ENCODE results near the gene SLC6A9.

DNA sequence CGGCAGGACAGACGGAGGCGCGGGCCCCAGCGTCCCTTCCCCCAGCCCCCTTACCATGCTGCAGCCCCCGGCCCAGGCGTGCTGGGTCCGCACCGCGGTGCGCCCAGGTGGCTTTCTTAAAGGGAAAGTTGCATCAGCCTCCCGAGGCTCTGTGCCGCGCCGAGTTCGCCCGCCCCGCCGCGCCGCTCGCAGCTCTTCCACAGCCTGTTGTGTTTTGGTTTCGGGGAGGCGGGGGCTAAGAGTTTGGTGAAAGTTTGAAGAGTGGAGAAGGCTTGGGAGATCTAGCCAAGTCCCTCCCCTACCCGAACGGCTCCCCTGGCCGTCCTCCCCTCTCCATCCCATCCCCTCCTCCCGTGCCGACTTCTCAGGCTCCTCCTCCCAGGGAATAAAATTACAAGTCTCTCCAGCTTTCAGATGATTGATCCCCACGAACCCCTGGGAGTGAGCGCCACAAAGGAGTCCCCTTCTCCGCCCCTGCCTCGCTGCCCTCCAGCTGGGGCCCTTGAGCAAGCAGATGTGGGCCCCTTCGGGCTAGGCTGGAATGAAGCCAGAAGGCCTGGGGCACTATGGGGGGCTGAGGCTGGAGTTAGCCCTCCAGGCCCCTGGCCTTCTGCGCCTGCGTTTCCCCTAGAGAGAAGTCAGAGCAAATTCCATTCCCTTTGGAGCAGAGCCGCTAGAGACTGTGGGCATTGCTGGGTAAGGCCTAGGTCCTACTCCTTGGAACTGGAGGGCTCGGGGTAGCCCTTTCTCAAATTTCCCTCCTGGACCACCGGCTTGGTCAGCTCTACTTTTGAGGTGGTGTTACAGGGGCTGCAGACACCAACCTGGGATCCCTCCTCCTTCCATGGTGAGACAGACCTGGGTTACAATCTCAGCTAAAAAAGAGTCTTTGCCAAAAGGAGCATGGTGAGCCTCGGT, at the start of gene SLC6A9:
- TF ChIP-seq, protein P1, sequence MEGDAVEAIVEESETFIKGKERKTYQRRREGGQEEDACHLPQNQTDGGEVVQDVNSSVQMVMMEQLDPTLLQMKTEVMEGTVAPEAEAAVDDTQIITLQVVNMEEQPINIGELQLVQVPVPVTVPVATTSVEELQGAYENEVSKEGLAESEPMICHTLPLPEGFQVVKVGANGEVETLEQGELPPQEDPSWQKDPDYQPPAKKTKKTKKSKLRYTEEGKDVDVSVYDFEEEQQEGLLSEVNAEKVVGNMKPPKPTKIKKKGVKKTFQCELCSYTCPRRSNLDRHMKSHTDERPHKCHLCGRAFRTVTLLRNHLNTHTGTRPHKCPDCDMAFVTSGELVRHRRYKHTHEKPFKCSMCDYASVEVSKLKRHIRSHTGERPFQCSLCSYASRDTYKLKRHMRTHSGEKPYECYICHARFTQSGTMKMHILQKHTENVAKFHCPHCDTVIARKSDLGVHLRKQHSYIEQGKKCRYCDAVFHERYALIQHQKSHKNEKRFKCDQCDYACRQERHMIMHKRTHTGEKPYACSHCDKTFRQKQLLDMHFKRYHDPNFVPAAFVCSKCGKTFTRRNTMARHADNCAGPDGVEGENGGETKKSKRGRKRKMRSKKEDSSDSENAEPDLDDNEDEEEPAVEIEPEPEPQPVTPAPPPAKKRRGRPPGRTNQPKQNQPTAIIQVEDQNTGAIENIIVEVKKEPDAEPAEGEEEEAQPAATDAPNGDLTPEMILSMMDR (conservative IDR thresholded peaks at IDR 0.05 in 1 of 2, IDR thresholded peaks at IDR 0.05 in 1 of 2; ENCODE audit: extremely low read depth in 1 of 2, insufficient read depth in 1 of 2, low read depth in 1 of 2, low read length in 2 of 2): no peak
- TF ChIP-seq EZH2 (IDR thresholded peaks at IDR 0.05; ENCODE audit: borderline replicate concordance, low read length): no peak
